Endothelial cell of umbilical vein (primary cell): ENCODE results near the gene CLEC2B. TPM values are rescaled to one million over a fixed set of nuclear protein-coding genes. Genes with fewer than 3 reads are reported as not detected.

Source experiments
- BruUV-seq: library from RNA; stranded (reverse); fragments of 400-500 nt; replicated peaks from 2 replicates; lab custom pipeline; 2021; lab: Mats Ljungman, UMichigan
- CTCF ChIA-PET: fragments of 300-600, 350-600 bp; sonication (Branson Sonifier 250); formaldehyde crosslinking; loops from one replicate; lab custom pipeline; 2021; ENCODE audit warnings: antibody characterized with exemption, inconsistent platforms; lab: Charles Lee
- POLR2A ChIA-PET: fragments of 300-600, 350-600 bp; sonication (Branson Sonifier 250); formaldehyde crosslinking; loops from one replicate; lab custom pipeline; 2021; ENCODE audit warnings: antibody characterized with exemption, inconsistent platforms; lab: Charles Lee
- DNase-seq: peaks from one replicate; pipeline ENCODE4 v3.0.0-alpha.2; 2011; ENCODE audit warnings: low read depth, low spot score
- FAIRE-seq: peaks from 2 replicates; lab custom pipeline; 2011; peaks lifted over from hg19 to GRCh38; lab: Jason Lieb, UNC
- H2AFZ ChIP-seq: 2 replicates; pipeline ENCODE4 v1.6.0; 2012; ENCODE audit warnings: low read depth, low read length, control low read depth, inconsistent platforms
- H3K27ac ChIP-seq: 2 replicates; pipeline ENCODE4 v1.5.1; 2011; ENCODE audit warnings: low read depth, mild to moderate bottlenecking, control low read depth, low read length, moderate library complexity; ENCODE audit not compliant: insufficient read depth
- H3K27me3 ChIP-seq, 2 experiments: 2 replicates each; pipeline versions ENCODE4 v1.6.0 to v1.6.1; 2011; ENCODE audit warnings: low read length in 2 of 2, mixed read lengths in 1 of 2; ENCODE audit not compliant: control insufficient read depth in 2 of 2, insufficient read depth in 2 of 2
- H3K36me3 ChIP-seq, 2 experiments: 2 replicates in 1 of 2; 3 replicates in 1 of 2; pipeline ENCODE4 v1.5.1; 2011; ENCODE audit warnings: low read length in 2 of 2, mild to moderate bottlenecking in 1 of 2, moderate library complexity in 1 of 2; ENCODE audit not compliant: control insufficient read depth in 2 of 2, insufficient read depth in 2 of 2; ENCODE audit errors: extremely low read depth in 1 of 2
- H3K4me1 ChIP-seq: 3 replicates; pipeline ENCODE4 v1.5.1; 2011; ENCODE audit warnings: mild to moderate bottlenecking, low read length; ENCODE audit not compliant: control insufficient read depth, insufficient read depth; ENCODE audit errors: extremely low read depth
- H3K4me2 ChIP-seq: 2 replicates; pipeline ENCODE4 v1.6.1; 2011; ENCODE audit warnings: low read length, control low read depth, mixed read lengths; ENCODE audit not compliant: insufficient read depth
- H3K4me3 ChIP-seq, 3 experiments: fragments of 200-600 bp in 1 of 3; sonication (generic), shearing (Covaris generic) in 1 of 3; replicated peaks in 1 of 3; 2 replicates each; pipeline ENCODE4 v1.5.1; 2011 to 2016; ENCODE audit warnings: control low read depth in 3 of 3, low read length in 3 of 3, mild to moderate bottlenecking in 2 of 3, inconsistent platforms in 1 of 3, low read depth in 1 of 3, moderate library complexity in 1 of 3; ENCODE audit not compliant: insufficient read depth in 1 of 3
- H3K79me2 ChIP-seq: 2 replicates; pipeline ENCODE4 v1.6.0; 2012; ENCODE audit warnings: low read length, inconsistent platforms; ENCODE audit not compliant: control insufficient read depth, insufficient read depth
- H3K9ac ChIP-seq: replicated peaks from 2 replicates; pipeline ENCODE3; 2011; ENCODE audit warnings: low read length, control low read depth; ENCODE audit not compliant: insufficient read depth; ENCODE audit errors: extremely low read depth
- H3K9me1 ChIP-seq: replicated peaks from 3 replicates; pipeline ENCODE4 v1.6.0; 2011; ENCODE audit warnings: mild to moderate bottlenecking, low read length; ENCODE audit not compliant: control insufficient read depth, insufficient read depth; ENCODE audit errors: extremely low read depth
- H3K9me3 ChIP-seq: replicated peaks from 2 replicates; pipeline ENCODE4 v1.5.1; 2012; ENCODE audit warnings: low read length, inconsistent platforms; ENCODE audit not compliant: control insufficient read depth, insufficient read depth
- H4K20me1 ChIP-seq: replicated peaks from 2 replicates; pipeline ENCODE3; 2011; ENCODE audit warnings: mild to moderate bottlenecking, low read length; ENCODE audit not compliant: control insufficient read depth, insufficient read depth; ENCODE audit errors: extremely low read depth
- CTCF ChIP-seq, 2 donors: IDR thresholded peaks; 1 replicate in 1 of 2; 2 replicates in 1 of 2; pipeline ENCODE4 v1.5.1; 2011; ENCODE audit warnings: low read length in 2 of 2, mild to moderate bottlenecking in 2 of 2, moderate library complexity in 2 of 2, control low read depth in 1 of 2, inconsistent platforms in 1 of 2, low read depth in 1 of 2; ENCODE audit not compliant: insufficient read depth in 1 of 2; ENCODE audit errors: extremely low read depth in 1 of 2
- EZH2 ChIP-seq: IDR thresholded peaks from 2 replicates; pipeline ENCODE4 v1.6.1; 2012; ENCODE audit warnings: borderline replicate concordance, low read depth, mild to moderate bottlenecking, moderate library complexity, low read length, inconsistent platforms; ENCODE audit not compliant: severe bottlenecking
- FOS ChIP-seq: IDR thresholded peaks from 2 replicates; pipeline ENCODE4 v1.6.1; 2011; ENCODE audit warnings: mild to moderate bottlenecking, low read length, moderate library complexity, borderline replicate concordance; ENCODE audit not compliant: insufficient read depth
- GATA2 ChIP-seq: IDR thresholded peaks from 2 replicates; pipeline ENCODE4 v1.7.0; 2011; ENCODE audit warnings: low read depth, mild to moderate bottlenecking, moderate library complexity, mixed read lengths, low read length; ENCODE audit not compliant: insufficient read length, insufficient read depth
- JUN ChIP-seq: IDR thresholded peaks from 2 replicates; pipeline ENCODE4 v1.6.1; 2011; ENCODE audit warnings: borderline replicate concordance, low read depth; ENCODE audit not compliant: insufficient read length, insufficient read depth
- MYC ChIP-seq: IDR thresholded peaks from one replicate; pipeline ENCODE4 v1.6.1; 2011; ENCODE audit warnings: mild to moderate bottlenecking, low read depth, low read length
- POLR2A ChIP-seq: IDR thresholded peaks from 2 replicates; pipeline ENCODE4 v1.6.1; 2012; ENCODE audit warnings: low read depth, mild to moderate bottlenecking, control low read depth, low read length
- POLR2AphosphoS5 ChIP-seq: IDR thresholded peaks from 2 replicates; pipeline ENCODE4 v1.6.1; 2012; ENCODE audit warnings: low read depth, mild to moderate bottlenecking, control low read depth, low read length, moderate library complexity; ENCODE audit not compliant: insufficient read depth
- dilution Hi-C: fragments of 300-500 bp; cut with MboI; formaldehyde crosslinking; loops from one replicate; pipeline ENCODE4 v1.15.0; 2019; ENCODE audit warnings: low sequenced_read_pairs; ENCODE audit not compliant: extremely low pct_ligation_motif_present
- intact Hi-C: fragments of 100-400 bp; cut with micrococcal nuclease; formaldehyde crosslinking; loops from one replicate; pipeline ENCODE4 v1.10.0; 2022
- polyA plus RNA-seq, 4 experiments: library from polyadenylated mRNA; depleted of rRNA in 3 of 4; stranded (reverse) in 3 of 4; unstranded in 1 of 4; fragments of >200 nt; gene quantifications; 2 replicates each; pipeline versions ENCODE4 v1.2.1 to v1.2.3, GENCODE V29; 2011 to 2012; ENCODE audit warnings: missing spikeins in 1 of 4
- total RNA-seq: library from RNA; stranded (reverse); gene quantifications from 2 replicates; pipeline ENCODE4 v1.2.3, GENCODE V29; 2021
- TF ChIP-seq, protein P1 (sequence below): IDR thresholded peaks from 2 replicates; pipeline ENCODE4 v1.6.1; 2011; ENCODE audit not compliant: insufficient read depth, insufficient read length

The CLEC2B gene
- total and polyA plus RNA-seq, 2 donors (not counting 3 experiments of a cell fraction or from before 2014, with no cell fraction given), result 6.7 to 18.3 TPM

DNA sequence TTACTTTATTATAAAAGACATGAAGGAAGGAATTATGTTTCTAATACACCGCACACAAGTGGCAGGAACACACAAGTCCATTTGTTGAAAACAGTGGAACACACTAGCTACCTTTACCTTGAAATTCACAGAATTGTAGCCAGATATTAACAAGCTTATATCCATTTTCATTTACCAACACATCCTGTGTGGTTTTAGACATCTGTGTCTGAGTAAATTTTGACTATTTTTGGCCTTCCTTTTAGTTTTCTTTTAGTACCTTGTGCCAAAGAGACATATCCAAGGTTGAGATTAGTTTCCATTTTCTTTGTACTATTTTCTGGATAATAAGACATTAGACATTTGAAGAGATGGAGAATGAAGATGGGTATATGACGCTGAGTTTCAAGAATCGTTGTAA lies 12.1 kb upstream of the CLEC2B start, which contains the start of gene KLRF2:
TSS of gene KLRF2 (plus strand) at position 244 of the 400 bp plus-strand sequence. CDS start at position 351, 107 bp downstream.
- Histone ChIP-seq H3K36me3 (no peaks in the 10 kb centered on the region), H4K20me1 (no peaks in the 10 kb centered on the region), H3K9ac (no peak within 1 kb of the TSS), H3K27ac (no peak within 1 kb of the TSS), H3K9me3 (no peaks in the 10 kb centered on the region), H3K4me1 (no peaks in the 10 kb centered on the region), H3K27me3 (no peaks in the 10 kb centered on the region), H2AFZ (no peak within 1 kb of the TSS), H3K4me3 (no peak within 1 kb of the TSS), H3K4me2 (no peak within 1 kb of the TSS), H3K9me1 (no peaks in the 10 kb centered on the region), H3K79me2 (no peaks in the 10 kb centered on the region)
- no peak for TF ChIP-seq POLR2A
- TF ChIP-seq, protein P1, sequence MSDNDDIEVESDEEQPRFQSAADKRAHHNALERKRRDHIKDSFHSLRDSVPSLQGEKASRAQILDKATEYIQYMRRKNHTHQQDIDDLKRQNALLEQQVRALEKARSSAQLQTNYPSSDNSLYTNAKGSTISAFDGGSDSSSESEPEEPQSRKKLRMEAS, result no peak
- TF ChIP-seq MYC, result no peak
- no peak for TF ChIP-seq FOS
- no peak for TF ChIP-seq EZH2
- no peak for TF ChIP-seq POLR2AphosphoS5
- no peak for TF ChIP-seq JUN
- no peak for TF ChIP-seq CTCF (IDR thresholded peaks at IDR 0.05; ENCODE audit: extremely low read depth in 1 of 2, insufficient read depth in 1 of 2, low read depth in 1 of 2, low read length in 2 of 2)
- TF ChIP-seq GATA2, result no peak
- no peak for FAIRE-seq
- no TSS peak for BruUV-seq
- dilution Hi-C loops (no loop called here), intact Hi-C loops (no loop called here)
- ChIA-PET POLR2A (no interaction called here), CTCF (no interaction called here)
- DNase-seq, result no peak
